Activated CD4-positive, alpha-beta T cell treated with anti-CD3 and anti-CD28 coated beads, Interleukin-2, amount 50 U/mL, for 48 hours (primary cell): ENCODE data around the gene PPP5C.
A peak's percentile ranks its signal among the peaks of the same experiment; 100 is the strongest.
"Not testable (repeated sequence)": the region's sequence is repeated elsewhere in the genome, so short reads cannot be mapped to it uniquely, and the experiment has no call there.

Source experiments
- DNase-seq, 2 experiments: peaks; one replicate each; pipeline ENCODE4 v3.0.0-alpha.2; 2020

PPP5C gene

DNA sequence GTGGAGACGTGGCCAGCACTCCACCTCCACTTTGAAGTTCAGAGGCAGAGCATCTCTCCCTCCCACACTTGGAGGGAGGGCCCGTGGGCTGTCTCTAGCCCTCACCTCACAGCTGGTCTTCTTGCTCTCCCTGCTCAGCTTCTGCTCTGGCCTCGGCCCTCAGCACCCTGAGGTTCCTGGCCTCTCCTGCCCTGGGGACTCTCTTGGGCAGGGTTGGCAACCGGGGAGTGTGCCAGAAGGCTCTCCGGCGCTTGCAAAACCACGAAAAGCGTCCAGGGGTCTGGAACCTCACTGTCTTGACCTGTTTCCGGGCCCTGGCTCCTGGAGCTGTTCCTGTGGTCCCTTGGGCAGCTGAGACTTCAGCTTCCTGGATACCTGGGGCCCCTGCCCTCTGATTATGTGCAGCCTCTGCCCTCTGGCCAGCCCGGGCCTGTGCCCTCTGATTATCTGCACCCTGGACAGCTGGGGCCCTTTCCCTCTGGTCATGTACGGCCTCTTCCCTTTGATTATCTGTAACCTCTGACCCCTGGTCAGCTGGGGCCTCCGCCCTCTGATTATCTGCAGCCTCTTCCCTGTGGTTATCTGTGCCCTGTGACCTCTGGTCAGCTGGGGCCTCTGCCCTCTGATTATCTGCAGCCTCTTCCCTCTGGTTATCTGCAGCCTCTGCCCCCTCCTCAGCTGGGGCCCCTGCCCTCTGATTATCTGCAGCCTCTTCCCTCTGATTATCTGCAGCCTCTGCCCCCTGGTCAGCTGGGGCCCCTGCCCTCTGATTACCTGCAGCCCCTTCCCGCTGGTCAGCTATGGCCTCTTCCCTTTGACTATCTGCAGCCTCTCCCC, 64.4 kb downstream of the PPP5C start:
- DNase-seq = no peak

- DNase-seq = no peak
Measured at GRCh38 chr19:46411925-46412649, 65.2 kb downstream of the PPP5C start.

- DNase-seq = no peak
Measured at GRCh38 chr19:46412650-46413261, 65.9 kb downstream of the PPP5C start.

DNA sequence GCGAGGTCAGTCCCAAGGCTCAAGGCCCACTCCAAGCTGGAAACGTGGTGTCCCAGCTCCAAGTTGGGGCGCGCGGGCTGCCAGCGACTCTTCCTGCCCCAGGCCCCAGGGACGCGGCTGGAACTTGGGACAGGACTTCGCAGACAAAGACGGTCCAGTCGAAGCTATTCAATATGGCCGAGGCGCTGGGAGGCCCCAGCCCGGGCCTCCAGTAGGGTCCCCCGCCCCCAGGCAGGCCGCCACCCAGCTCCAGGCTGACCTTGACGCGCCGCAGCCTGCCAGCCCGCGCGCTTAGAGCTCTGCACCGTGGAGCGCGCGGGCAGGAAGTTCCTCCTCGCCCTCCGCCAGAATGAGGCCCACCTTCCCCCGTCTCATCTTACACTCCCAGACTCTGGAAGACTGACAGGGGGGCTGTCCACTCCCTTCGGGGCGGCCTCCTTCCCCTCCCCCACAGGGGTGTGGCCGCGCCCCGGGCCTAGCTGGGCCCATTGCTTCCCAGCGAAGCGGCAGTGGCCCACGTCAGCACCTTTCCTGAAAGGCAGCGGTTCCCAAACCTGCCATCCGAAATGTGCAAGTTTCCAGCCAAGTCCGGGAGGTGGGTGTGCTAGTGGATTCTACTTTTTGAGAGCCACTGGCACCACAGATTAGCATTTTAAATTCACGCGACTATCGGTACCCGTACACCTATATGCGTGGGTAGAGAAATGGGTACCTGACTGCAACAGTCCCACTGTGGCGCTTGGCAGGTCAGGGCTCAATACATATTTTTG, 66.6 kb downstream of the PPP5C start, which contains the start of gene CCDC8:
Gene CCDC8, minus strand, starts transcription at position 303 of the 770 bp plus-strand sequence. CDS start 754 bp downstream, outside the sequence.
- DNase-seq = no peak

GRCh38 chr19:46414899-46415298, 68.0 kb downstream of the PPP5C start:
- DNase-seq = not testable (repeated sequence)

DNA sequence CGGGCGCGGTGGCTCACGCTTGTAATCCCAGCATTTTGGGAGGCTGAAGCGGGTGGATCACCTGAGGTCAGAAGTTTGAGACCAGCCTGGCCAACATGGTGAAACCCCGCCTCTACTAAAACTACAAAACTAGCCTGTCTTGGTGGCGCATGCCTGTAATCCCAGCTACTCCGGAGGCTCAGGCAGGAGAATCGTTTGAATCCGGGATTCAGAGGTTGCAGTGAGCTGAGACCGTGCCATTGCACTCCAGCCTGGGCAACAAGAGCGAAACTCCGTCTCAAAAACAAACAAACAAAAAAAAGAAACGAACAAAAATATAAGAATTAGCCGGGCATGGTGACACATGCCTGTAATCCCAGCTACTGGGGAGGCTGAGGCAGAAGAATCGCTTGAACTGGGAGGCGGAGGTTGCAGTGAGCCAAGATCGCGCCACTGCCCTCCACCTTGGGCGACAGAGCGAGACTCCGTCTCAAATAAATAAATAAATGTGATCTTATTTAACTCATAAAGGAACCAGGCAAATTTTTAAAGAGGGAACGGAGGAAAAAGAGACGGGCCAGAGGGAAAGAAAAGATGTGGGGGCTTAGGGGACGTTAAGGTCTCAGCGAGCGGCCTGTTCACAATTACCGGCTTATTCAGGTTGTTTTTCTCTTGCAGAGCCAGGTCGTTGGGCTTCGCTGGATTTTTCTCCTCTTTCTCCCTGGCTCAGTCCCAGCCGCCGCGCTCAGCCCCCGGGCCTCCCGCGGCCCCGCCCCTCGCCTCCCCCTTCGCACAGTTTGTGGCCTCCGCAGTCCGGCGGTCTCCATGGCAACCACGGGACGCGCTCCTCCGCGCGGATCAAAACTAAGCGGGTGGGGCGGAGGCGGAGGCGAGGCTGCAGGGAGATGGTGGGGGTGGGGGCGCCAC, 69.2 kb downstream of the PPP5C start:
- peak in 1 of 2 experiments; percentile 34 for DNase-seq

DNA sequence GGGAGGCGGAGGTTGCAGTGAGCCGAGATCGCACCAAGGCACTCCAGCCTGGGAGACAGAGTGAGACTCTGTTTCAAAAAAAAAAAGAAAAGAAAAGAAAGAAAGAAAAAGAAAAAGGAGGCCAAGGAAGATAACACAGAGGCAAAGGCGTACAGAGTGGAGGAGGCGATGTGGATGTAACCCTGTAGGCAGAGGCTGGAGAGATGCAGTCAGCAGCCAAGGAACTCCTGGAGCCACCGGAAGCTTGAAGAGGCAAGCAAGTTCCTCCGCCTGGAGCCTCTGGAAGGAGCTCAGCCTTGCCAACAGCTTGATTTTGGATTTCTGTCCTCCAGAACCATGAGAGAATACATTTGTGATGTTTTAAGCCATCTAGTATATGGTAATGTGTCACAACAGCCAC, 73.2 kb downstream of the PPP5C start:
- DNase-seq = no peak

- no peak for DNase-seq
Measured at GRCh38 chr19:46422344-46422743, 75.5 kb downstream of the PPP5C start.

DNA sequence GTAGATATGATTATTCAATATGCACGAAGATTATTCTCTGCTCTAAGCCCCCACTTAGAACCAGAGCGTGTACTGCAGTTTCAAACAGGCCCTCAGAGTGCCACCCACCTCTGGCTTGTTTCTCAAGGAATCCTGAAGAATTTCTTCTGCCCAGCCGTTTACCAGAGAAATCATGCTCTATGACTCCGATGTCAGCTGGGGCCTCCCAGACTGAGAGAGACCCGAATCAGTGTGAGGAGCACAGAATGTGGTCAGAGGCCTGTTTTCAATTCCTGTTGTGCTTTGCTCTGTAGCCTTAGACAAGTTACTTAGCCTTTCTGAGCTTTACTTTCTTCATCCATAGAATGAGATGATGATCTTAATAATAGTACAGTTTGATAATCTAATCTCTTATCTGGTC, 76.3 kb downstream of the PPP5C start:
- no peak for DNase-seq

DNA sequence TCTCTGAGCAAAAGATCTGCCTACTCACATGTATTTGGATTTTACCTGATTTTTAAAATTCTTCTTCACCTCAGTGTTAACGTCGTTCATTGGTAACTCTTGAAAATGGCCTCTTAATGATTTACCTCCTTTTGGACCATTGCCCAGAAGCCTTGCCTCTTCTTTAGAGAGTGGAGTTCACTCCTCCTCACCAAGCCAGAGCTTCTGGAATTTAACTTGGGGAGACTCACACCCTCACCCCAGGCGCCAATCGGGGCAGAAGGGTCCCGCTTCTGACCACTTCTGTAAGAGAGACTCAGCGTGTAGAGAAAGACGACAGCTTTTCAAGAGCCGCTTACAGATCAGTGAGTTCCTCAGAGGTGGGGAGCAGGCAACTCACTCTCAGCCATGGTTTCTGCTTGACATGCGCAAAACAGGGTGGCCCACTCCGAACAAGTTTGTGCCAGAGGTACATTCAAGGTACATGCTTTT, 79.2 kb downstream of the PPP5C start:
- DNase-seq = no peak

DNA sequence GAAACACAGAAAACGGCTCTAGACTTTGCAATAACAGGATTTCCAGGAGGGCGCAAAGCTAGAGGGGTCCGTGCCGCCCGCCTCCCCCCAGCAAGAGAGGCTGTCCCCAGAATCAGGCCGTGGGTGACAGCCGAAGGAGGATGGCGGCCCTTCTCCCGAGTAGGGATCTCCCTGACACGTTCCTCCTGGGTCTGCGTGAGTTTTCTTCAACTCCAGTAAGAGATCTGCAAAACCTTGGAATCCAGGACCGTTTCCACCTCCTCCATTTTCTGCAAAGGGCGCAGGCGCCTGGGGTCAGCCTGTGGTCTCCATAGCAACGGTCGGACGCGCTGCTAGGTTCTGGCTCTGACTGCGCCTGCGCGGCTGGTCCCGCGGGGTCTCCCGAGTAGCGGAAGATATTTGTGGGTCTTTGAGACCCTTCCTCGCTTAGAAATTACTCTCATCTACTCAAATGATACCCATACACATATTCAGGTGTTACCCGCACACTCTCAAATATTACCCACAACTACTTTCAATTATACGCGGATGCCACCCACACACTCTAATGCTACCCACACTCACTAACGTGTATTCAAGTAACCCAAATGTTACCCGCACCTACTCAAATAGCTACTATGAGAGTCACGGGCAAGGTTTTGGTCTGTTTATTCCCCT, 79.7 kb downstream of the PPP5C start:
- peak; percentile 51 to 65 for DNase-seq

DNA sequence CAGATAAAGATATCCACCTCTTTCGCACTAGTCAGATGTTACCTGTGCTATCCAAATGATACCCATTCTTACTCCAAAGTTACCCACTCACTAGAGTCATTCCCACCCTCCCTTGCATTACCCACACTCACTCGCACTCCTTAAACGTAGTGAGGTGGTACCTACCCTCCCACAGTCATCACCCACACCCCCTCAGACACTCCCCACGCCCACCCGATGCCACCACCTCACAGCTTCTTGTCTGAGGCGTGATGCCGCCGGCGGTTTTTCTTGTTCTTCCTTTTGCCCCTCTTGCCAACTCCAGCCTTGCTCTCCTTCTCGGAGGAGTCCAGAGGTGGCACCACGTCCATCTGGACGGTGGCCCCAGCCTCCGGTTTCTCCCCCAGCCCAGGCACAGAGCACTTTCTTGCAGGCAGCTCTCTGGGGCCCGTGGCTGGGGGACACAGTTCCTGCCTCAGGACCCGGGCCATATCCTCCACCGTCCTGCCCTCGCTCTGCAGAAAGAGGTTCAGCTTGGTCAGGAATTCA, 80.7 kb downstream of the PPP5C start:
- no peak for DNase-seq

DNA sequence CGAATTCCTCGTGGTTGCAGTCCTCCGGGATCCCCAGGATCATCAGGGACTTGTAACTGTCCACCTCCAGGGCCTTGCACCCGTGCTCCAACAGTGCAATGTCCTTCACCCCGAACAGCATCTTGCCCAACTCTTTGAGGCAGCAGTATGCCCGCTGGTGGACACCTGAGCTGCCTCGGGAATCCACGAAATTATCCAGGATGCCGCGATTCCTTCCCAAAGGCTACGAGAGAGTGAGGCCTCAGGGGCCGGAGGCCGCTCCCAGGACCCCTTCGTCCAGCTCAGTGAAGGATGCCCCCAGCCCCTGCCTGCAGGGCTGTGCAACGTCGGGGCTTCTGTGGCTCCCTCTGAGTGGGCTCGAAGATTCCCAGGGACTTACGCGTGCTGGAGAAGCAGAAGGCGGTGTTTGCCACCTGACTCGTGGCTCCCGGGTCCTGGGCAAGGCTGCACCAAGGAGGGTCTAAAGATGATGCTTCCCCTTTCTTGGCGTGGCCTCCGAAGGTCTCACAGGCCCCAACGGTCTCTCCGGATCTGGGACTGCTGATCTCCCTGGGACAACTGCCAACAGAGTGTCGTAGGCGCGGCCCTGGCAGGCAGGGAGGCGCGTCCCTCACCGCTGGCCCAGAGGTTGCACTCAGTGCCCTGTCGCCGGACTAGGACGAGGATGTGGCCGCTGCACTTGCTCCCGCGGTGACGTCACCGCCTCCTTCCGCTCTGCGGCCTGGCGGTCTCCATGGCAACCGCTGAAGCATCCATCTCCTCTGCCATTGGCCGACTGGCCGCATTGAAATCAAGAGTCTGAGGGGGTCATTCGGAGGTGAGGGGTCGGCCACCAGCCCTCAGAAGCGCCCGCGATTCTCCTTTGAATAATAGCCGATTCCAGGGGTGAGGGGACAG, 81.6 kb downstream of the PPP5C start, which contains the start of gene PNMA8C:
Gene PNMA8C, minus strand, starts transcription at position 698 of the 897 bp plus-strand sequence. Its CDS starts 577 bp downstream, at position 121.
- DNase-seq = peak; percentile 52 to 66

- DNase-seq = no peak
Measured at GRCh38 chr19:46429999-46430398, 83.1 kb downstream of the PPP5C start.

DNA sequence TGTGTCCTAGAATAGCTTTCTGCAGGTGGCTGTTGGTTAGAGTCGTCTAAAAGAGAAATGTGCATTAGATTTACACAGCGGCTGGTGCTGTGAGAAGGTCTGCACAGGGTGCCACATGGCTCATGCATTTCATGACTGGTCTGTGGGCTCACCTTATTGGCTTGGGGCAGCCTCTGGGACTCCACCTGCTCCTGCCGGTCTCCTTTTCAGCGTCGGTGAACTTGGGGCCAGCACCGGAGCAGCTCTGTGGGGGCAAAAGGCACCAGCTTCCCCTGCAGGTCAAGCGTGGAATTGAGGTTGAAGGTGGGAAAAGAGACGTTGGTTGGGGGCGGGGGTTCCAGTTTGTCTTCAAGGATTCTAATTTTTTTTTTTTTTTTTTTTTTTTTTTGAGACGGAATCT, 84.9 kb downstream of the PPP5C start:
- no peak for DNase-seq

DNA sequence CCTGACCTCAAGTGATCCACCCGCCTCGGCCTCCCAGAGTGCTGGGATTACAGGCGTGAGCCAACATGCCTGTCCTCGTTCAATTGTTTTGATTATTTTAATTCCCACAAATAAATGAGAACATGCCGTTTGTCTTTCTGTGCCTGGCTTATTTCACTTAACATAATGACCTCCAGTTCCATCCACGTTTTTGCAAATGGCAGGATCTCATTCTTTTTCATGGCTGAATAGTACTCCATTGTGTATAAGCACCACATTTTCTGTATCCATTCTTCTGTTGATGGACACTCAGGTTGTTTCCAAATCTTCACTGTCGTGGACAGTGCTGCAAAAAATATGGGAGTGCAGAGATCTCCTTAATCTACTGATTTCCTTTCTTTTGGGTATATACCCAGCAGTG, 86.6 kb downstream of the PPP5C start:
- not testable (repeated sequence) for DNase-seq

- DNase-seq = no peak
Measured at GRCh38 chr19:46435009-46435408, 88.1 kb downstream of the PPP5C start.

DNA sequence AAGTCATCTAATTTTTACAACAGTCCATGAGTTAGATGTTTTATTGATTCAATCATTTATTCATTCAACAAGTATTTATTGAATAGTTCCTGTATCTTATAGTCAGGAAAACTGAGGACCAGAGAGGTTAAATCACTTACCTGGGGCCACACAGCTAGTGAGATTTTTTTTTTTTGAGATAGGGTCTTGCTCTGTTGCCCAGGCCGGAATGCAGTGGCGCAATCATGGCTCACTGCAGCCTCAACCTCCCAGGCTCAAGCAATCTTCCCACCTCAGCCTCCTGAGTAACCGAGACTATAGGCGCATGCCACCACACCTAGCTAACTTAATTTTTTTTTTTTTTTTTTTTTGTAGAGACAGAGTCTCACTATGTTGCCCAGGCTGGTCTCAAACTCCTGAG, 88.8 kb downstream of the PPP5C start:
- DNase-seq = not testable (repeated sequence)
